GM18520 (cell line): ENCODE results near the gene CPEB3.
A peak's percentile ranks its signal among the peaks of the same experiment; 100 is the strongest.
"Not testable (repeated sequence)": the region's sequence is repeated elsewhere in the genome, so short reads cannot be mapped to it uniquely, and the experiment has no call there.

Experiments
- ATAC-seq: cut with Tn5 transposase; IDR thresholded peaks from one replicate; pipeline ENCODE4 v1.9.1; 2021; ENCODE audit not compliant: unreplicated experiment

Gene CPEB3

DNA sequence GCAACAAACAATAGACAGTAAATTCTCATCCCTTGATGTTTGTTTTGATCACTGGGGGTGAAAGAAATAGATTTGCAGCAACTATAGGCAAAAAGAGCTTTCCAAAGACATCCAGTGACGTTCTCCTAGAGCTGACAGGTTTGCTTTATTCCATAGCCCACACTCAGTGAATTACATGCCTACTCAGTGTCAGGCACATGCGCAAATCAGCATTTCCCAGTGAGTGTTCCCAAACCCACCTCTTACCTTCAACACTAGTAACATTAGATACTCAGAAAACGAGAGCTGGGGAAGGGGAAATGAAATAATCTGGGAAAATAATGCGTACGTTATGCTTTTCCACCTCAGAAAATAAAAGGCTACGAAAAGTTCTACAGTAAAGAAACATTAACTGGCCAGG lies 144.1 kb downstream of the CPEB3 start:
- ATAC-seq, result no peak

GRCh38 chr10:92146107-92146506 lies 144.8 kb downstream of the CPEB3 start:
- no peak for ATAC-seq

DNA sequence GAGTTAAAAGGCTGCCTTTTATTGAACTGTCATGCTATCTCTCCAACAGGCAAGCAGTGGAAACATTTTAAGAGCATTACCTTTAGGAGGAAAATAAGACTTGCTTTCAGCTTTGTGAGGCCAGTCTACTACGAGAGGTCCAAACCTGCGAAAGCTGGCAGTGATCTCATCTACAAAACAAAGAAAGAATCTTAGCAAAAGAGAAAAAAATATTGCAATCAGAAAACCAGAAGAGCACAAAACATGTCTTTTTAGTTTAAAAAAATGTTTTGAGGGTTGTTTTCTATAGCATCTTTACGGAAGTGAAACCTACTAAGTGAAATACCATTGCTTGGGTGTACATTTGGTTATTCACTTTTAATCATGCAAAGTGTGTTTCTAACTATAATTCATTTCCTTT lies 147.9 kb downstream of the CPEB3 start:
- ATAC-seq, result peak; percentile 79

GRCh38 chr10:92142512-92142911 lies 148.4 kb downstream of the CPEB3 start:
- no peak for ATAC-seq

DNA sequence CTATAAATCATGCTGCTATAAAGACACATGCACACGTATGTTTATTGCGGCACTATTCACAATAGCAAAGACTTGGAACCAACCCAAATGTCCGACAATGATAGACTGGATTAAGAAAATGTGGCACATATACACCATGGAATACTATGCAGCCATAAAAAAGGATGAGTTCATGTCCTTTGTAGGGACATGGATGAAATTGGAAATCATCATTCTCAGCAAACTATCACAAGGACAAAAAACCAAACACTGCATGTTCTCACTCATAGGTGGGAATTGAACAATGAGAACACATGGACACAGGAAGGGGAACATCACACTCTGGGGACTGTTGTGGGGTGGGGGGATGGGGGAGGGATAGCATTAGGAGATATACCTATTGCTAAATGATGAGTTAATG lies 149.7 kb downstream of the CPEB3 start:
- ATAC-seq, result not testable (repeated sequence)

GRCh38 chr10:92134049-92134448 lies 156.8 kb downstream of the CPEB3 start:
- ATAC-seq, result not testable (repeated sequence)

DNA sequence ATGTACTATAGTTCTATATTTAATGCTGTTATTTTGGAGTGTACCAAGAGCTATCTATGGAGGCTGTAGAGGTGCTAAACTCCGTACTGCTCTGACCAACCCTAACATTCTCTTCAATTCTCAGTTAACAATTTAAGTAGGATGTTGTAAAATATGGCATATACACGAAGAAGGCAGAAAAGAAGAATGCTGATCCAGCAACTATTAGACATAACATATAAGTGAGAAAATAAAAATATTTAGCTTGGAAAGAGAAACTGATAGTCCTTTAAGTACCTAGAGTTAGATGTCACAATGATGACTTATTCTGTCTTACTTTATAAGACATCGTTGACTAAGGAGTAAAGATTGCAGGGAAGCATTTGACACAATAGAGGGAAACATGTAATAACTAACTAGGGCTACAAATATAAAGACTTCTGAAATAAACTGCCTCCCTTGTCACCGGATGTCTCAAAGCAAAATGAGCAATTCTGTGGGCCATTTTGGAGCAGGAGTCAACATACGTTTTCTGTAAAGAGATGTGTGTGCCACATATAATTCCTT lies 159.5 kb downstream of the CPEB3 start:
- no peak for ATAC-seq

GRCh38 chr10:92130622-92131274 lies 160.1 kb downstream of the CPEB3 start:
- ATAC-seq, result no peak

- ATAC-seq, result no peak
Observed at GRCh38 chr10:92126100-92126650, 164.7 kb downstream of the CPEB3 start.

GRCh38 chr10:92125144-92125543 lies 165.7 kb downstream of the CPEB3 start:
- ATAC-seq, result no peak

GRCh38 chr10:92124616-92125143 lies 166.2 kb downstream of the CPEB3 start:
- ATAC-seq, result no peak

DNA sequence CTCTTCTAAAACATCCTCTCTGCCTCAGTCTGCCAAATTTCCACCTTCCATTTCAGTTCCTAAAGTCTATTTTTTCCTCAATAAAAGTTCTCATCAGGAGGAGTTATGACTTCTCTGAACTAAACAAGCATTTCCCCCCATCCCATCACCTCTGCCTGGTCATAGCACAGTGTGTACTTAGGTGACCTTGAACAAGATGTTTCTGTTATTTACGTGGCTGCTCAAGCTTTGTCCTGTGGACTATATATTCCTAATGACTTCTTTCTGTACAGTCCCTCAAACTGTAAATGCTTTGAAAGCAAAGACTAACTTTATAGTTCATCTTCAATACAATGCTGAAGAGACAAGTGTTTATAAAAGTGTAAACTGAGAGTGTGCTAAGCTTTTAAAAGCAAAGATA lies 166.9 kb downstream of the CPEB3 start:
- no peak for ATAC-seq

DNA sequence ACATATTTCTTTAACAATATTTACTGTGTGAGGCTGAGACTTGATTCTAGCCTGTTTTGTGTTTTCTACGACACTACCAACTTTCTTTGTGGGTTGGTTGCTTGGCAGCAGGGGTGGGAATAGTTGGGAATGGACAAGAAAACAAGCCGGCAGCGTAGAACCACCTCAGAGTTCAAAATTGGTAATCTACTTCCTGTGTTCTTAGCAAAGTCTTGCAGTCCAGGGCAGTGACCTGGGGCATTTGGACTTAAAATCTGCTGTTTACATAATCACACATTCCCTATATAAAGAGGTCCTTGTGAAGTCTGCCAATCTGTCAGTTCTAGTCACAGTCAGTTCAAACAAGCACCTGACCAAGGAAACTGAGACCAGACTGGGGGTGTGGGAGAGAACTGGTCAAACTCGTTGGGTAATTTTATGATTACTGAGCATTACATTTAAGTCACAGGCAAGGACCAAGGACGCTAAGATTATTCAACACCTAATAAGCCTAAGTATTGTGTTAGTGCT lies 167.9 kb downstream of the CPEB3 start:
- ATAC-seq, result no peak

DNA sequence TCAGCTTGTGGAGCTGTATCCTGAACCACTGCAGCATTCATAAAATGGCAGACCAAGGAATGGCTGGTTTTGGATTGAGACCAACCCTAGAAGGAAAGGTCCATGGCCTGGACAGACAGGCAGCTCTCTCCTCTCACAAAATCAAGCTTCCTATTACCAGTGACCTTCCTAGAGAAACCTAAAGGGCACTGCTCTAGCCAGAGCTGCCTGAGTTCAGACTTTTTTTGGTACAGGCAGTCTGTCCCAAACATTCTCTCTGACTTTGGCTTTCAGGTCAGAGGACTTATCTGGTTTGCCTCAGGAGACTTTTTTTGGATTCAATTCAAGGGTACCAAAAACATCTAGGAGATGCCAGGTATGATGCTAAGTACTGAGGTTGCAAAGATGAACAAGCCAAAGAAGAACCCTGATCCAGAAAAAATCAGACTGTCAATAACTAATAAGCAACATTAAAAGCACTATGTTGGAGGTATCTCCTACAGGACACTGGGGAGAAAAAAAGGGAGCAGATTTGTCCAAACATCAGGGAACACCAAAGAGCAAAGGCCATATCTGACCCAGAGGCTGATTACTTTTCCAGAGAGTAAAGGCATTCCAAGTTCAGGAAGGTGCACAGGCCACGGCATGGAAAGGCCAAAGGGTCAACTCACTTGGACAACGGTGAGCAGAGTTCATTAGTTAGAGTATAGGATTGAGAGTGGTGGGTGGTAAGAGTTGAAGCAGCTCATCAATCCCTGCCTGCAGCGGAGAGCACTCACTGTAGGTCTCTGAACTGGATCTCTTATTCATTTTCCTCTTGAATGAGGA lies 169.0 kb downstream of the CPEB3 start:
- no peak for ATAC-seq

DNA sequence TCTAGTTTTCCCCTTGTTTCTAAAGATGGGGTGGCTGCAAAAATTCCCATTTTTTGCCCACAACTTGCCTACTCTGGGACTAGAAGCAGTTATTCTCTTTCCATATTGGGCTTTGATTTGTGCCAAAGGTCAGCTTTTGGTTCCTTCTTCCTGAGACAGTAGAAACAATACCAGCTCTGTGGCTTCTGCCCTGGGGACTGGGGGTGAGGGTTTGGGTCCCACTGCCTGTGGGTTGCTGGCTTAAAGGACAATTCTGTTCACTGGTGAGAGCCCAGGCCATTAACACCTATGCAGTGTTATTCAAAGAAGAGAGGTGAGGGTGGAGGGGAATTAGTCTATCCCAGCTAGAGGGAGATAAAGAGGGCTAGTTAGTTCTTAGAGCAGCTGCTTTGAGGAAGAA lies 171.5 kb downstream of the CPEB3 start:
- ATAC-seq, result no peak

- not testable (repeated sequence) for ATAC-seq
Observed at GRCh38 chr10:92114917-92115316, 176.0 kb downstream of the CPEB3 start.

GRCh38 chr10:92113911-92114600 lies 176.8 kb downstream of the CPEB3 start:
- ATAC-seq, result no peak

GRCh38 chr10:92112462-92112861 lies 178.4 kb downstream of the CPEB3 start:
- no peak for ATAC-seq

DNA sequence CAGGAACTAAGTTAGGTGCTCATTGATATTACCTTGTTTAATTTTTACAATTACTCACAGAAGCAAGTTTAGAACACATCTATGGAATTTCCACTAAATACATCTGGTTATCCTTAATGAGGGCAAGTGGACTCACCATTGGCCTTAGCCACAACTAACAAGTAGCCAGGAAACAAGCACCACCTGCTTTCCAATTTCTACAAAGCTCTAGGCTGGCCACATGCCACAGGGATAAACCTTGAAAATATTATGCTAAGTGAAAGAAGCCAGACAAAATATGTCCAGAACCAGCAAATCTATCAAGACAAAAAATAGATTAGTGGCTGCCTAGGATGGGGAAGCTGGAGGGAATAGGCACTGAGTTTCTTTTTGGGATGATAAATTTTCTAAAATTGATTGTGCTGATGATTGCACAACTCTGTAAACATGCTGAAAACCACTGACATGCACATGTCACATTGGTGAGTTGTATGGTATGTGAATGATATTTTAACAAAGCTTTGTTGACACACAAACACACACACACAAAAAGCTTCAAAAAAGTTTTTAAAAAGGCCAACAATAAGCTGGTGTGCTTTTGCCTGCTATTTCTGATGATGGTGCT lies 179.4 kb downstream of the CPEB3 start:
- ATAC-seq, result no peak

DNA sequence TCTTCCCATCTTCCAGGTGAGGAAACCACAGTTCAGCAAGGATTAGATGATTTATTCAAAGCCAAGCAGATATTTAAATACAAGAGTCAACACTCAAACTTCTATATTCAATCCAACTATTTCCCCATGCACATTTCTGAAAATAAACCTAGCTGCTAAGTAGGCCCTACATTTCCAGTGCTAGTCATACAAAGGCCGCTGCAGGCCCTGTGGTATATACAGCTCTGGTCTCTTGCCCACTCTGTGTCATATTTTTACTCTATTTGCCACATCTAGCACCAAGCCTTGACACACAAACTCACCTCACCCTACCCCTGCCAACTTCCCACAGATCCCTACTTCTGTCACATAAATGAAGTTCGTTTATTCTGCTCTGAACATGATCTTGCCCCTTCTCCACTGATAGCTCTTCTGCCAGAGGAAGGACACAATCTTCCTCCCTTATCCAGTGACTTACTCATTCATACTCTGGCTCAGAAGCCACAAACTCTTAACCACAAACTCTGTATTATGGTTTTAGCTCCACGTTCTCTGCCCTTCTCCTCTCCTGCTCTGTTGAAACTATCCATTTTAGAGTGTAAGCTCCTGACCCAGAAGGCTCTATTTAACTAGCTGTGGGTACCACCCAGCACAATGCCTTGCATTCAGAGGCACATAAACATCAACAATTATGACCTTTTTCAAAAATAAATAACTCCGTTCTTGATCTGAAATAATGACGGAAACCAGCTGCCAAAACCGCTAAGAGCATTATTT lies 180.7 kb downstream of the CPEB3 start:
- no peak for ATAC-seq
